Measurements from ENCODE around the gene SERPINB7. TPM values are rescaled to one million over a fixed set of nuclear protein-coding genes. Genes with fewer than 3 reads are reported as not detected.

SERPINB7 gene
- total and polyA plus RNA-seq, 2 experiments from 2014 or later, result not detected

- Histone ChIP-seq H3K9me2 (ENCODE audit: insufficient read depth) (no peaks in the 10 kb centered on the region), H3K4me2 (no peak overlapping the region), H3K79me2 (replicated peaks; ENCODE audit: insufficient read depth) (no peaks in the 10 kb centered on the region), H3K4me3 (no peak overlapping the region), H3K27me3 (ENCODE audit: insufficient read depth) (no peaks in the 10 kb centered on the region), H3K4me1 (ENCODE audit: insufficient read depth) (no peaks in the 10 kb centered on the region), H3F3A (replicated peaks; ENCODE audit: low read depth) (no peaks in the 10 kb centered on the region), H3K27ac (ENCODE audit: low read depth) (no peak overlapping the region), H3K36me3 (ENCODE audit: insufficient read depth) (no peaks in the 10 kb centered on the region), H2AFZ (no peak overlapping the region), H4K20me1 (replicated peaks; ENCODE audit: insufficient read depth) (no peaks in the 10 kb centered on the region)
- Mint-ChIP-seq H3K27me3 (ENCODE audit: insufficient read depth, low read depth, poor library complexity) (peaks cover under 1% of the 10 kb centered on the region), H3K4me3 (no peak overlapping the region), H3K27ac (no peak overlapping the region), H3K36me3 (ENCODE audit: low read depth) (no peaks in the 10 kb centered on the region), H3K9me3 (peaks cover 2% of the 10 kb centered on the region; the same call in 1 of the 3 replicates), H3K4me1 (no peaks in the 10 kb centered on the region)
- no peak for TF ChIP-seq EZH2phosphoT487 (IDR thresholded peaks at IDR 0.05; ENCODE audit: unreplicated experiment)
- TF ChIP-seq ZNF114 (CRISPR knock-in tag; IDR thresholded peaks at IDR 0.05), result no peak
- no peak for TF ChIP-seq STAT1 (IDR thresholded peaks at IDR 0.05; ENCODE audit: unreplicated experiment)
- no peak for TF ChIP-seq ZNF331 (CRISPR knock-in tag; IDR thresholded peaks at IDR 0.05; ENCODE audit: low read depth)
- TF ChIP-seq CREB1 (CRISPR knock-in tag; IDR thresholded peaks at IDR 0.05; ENCODE audit: low read depth), result no peak
- no peak for TF ChIP-seq REST (IDR thresholded peaks at IDR 0.05; ENCODE audit: unreplicated experiment)
- no peak for TF ChIP-seq CTCF (conservative IDR thresholded peaks at IDR 0.05; ENCODE audit: low read depth in 2 of 2)
- TF ChIP-seq EZH2 (IDR thresholded peaks at IDR 0.05; ENCODE audit: low read depth, unreplicated experiment), result no peak
- no peak for TF ChIP-seq ZNF462 (CRISPR knock-in tag; IDR thresholded peaks at IDR 0.05)
- no peak for TF ChIP-seq POLR2AphosphoS5 (IDR thresholded peaks at IDR 0.05; ENCODE audit: low read depth)
- no peak for TF ChIP-seq ETS1 (IDR thresholded peaks at IDR 0.05)
- TF ChIP-seq JUNB (IDR thresholded peaks at IDR 0.05; ENCODE audit: unreplicated experiment), result no peak
- no peak for TF ChIP-seq NANOG (IDR thresholded peaks at IDR 0.05; ENCODE audit: borderline replicate concordance)
- ATAC-seq, result no peak
- no peak for DNase-seq (ENCODE audit: low spot score)
Measured at GRCh38 chr18:63731215-63731614, 44.0 kb upstream of the SERPINB7 start.
